Activated naive CD8-positive, alpha-beta T cell treated with anti-CD3 and anti-CD28 coated beads, Interleukin-2, amount 50 U/mL, for 24 hours (primary cell): ENCODE data around the gene MINDY4.

Experiments used
- ATAC-seq: fragments of 150-1000 bp; cut with Tn5 transposase; one replicate; pipeline ENCODE4 v1.10.0; 2021
- DNase-seq: peaks from one replicate; pipeline ENCODE4 v3.0.0; 2021
- H3K27ac Mint-ChIP-seq: one replicate; pipeline ENCODE4 v1.8.0; 2021; ENCODE audit warnings: mild to moderate bottlenecking, mixed read lengths
- H3K27me3 Mint-ChIP-seq: one replicate; pipeline ENCODE4 v1.8.0; 2021; ENCODE audit warnings: mixed read lengths
- H3K36me3 Mint-ChIP-seq: one replicate; pipeline ENCODE4 v1.8.0; 2021; ENCODE audit warnings: low read depth, mixed read lengths
- H3K4me1 Mint-ChIP-seq: one replicate; pipeline ENCODE4 v1.8.0; 2021; ENCODE audit warnings: mixed read lengths
- H3K4me3 Mint-ChIP-seq: one replicate; pipeline ENCODE4 v1.8.0; 2021; ENCODE audit warnings: mild to moderate bottlenecking, moderate library complexity, mixed read lengths
- H3K9me3 Mint-ChIP-seq: one replicate; pipeline ENCODE4 v1.8.0; 2021; ENCODE audit warnings: mixed read lengths

Gene MINDY4

DNA sequence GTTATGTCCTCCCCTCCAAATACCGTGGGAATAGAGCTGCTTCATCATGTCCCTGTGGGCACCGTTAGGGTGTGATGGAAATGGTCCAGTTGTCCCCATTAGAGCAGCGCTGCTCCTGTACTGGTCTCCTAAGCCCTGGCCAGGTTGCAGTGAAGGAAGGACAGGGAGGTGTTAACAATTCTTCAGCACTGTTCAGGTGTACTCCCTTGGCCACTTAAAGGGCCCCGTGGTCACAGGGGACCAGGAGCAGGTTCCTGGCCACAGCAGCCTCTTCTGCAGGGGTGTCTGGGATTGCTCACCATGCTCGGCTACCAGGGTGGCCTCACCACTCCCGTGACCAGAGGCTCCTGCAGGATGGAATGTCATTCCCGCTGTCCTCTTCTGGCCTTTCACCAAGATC lies 65.8 kb downstream of the MINDY4 start:
- Mint-ChIP-seq H3K4me3 (no peak overlapping the region), H3K9me3 (peaks cover 14% of the 10 kb centered on the region), H3K4me1 (no peaks in the 10 kb centered on the region), H3K27ac (no peak overlapping the region), H3K27me3 (no peaks in the 10 kb centered on the region), H3K36me3 (peaks cover 11% of the 10 kb centered on the region)
- ATAC-seq (no peak), DNase-seq (no peak)

DNA sequence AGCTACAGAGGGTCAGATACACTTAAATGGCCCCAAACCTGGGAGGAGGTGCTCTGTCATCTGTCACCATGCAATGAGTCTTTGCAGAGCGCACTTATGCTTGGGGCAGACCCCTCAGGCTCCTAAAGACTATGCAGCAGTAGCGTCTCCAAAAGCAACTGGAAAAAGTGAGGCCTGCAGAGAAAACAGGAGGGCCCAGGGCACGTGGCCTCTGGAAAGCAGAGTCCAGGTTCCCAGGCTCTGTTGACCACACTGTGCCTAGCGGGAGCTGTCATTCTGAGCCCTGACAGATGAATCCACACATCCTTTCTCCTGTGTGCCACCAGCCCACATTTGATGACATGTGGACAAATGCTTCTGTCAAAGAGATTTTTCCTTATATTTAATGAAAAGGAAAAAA lies 66.4 kb downstream of the MINDY4 start:
- Mint-ChIP-seq H3K4me1 (no peaks in the 10 kb centered on the region), H3K36me3 (peaks cover 11% of the 10 kb centered on the region), H3K4me3 (no peak overlapping the region), H3K27me3 (no peaks in the 10 kb centered on the region), H3K9me3 (peaks cover 11% of the 10 kb centered on the region), H3K27ac (no peak overlapping the region)
- no peak for DNase-seq
- no peak for ATAC-seq

DNA sequence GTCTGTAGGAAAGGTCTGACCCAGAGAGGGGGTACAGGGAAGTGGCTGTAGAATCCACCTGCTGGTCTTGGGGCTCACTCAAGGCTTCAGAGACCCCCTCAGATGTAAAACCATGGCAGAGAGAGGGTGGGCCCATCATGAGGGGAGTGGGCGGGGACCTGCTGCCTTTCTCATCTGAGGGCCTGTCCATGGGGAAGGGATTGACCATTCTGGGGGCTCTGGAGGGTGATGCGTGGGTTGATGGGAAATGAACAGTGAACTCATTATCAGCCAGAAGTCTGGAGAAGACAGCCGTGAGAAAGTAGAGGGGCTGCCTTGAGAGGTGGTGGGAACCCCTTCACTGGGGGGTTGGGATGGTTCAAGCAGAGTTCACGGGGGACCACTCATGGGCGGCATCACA lies 66.8 kb downstream of the MINDY4 start:
- Mint-ChIP-seq H3K4me1 (no peaks in the 10 kb centered on the region), H3K27me3 (no peaks in the 10 kb centered on the region), H3K27ac (no peak overlapping the region), H3K4me3 (no peak overlapping the region), H3K9me3 (peaks cover 7% of the 10 kb centered on the region), H3K36me3 (peaks cover 10% of the 10 kb centered on the region)
- ATAC-seq = no peak
- no peak for DNase-seq

DNA sequence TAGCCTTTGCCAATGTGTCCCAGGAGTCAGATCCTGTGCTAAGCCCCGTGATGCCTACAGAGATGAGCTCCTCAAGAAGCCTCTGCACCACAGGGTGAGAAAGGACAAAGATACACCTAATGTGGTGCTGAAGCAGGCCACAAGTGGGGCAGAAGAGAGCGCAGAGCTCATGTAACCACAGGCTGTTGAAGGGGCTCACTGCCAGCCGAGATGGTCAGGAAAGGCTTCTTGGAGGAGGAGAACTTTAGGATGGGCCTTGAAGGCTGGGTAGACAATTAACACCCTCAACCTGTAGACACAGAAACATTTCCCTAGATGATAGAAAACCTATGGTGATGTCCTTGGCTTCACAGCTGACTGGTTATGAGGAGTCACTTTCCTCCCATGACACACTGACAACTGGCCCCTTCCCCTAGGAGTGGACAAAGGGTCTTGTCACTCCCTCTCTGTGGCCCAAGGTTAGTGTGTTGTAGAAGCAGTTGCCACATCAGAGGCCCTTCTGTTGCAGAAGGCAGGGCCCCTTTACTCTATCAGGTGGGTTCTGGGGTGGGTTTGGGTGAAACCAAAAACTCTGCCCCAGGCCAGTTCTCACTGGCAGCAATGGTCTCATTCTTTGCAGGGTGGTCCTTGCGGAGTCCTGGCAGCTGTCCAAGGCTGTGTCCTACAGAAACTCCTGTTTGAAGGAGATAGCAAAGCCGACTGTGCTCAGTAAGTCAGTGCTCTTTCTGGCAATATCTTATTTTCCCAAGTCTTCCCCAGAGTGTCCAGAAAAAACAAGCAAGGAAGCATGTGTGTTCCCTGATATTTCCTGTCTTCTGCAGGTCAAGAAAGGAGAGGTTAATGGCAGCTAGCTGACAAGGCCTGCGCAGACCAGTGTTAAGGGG lies 69.2 kb downstream of the MINDY4 start:
- Mint-ChIP-seq H3K36me3 (no peaks in the 10 kb centered on the region), H3K27me3 (no peaks in the 10 kb centered on the region), H3K27ac (no peak overlapping the region), H3K4me3 (no peak overlapping the region), H3K9me3 (no peaks in the 10 kb centered on the region), H3K4me1 (no peaks in the 10 kb centered on the region)
- ATAC-seq (no peak), DNase-seq (no peak)

DNA sequence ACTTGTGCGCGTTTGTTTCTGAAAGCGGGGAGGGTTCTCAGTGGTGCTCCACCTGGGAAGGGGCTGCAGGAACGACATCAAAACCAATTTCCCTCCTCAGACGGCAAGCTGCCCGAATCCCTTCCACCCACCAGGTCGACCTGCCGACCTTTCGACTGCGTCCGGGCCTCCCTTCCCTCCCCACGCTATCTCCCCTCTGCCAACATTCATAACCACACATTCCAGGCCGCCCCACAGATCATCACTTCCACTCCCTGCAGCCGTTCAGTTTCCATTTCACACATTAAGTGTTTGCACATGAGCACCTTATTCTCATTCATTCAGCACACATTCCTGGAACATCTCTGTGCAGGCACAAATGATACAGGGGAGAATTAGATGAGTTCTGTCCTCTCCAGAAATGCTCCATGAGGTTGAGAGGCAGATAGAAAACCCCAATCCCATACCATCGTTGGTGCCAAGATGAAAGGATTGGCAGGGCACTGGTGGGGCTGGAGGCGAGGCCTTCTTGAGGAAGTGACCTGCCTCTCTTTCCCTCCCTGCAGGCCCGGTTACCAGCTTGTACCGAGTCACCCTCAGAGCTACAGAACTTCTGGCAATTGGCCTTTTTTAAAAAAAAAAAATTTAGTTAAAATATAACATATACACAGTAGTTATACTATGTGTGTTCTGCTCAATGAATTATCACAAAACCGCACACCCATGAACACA lies 70.0 kb downstream of the MINDY4 start:
- DNase-seq (no peak), ATAC-seq (no peak)
- H3K9me3 Mint-ChIP-seq = no peaks in the 10 kb centered on the region
- H3K36me3 Mint-ChIP-seq = no peaks in the 10 kb centered on the region
- no peak overlapping the region for H3K4me3 Mint-ChIP-seq
- H3K4me1 Mint-ChIP-seq = no peaks in the 10 kb centered on the region
- H3K27me3 Mint-ChIP-seq = no peaks in the 10 kb centered on the region
- H3K27ac Mint-ChIP-seq = no peak overlapping the region

DNA sequence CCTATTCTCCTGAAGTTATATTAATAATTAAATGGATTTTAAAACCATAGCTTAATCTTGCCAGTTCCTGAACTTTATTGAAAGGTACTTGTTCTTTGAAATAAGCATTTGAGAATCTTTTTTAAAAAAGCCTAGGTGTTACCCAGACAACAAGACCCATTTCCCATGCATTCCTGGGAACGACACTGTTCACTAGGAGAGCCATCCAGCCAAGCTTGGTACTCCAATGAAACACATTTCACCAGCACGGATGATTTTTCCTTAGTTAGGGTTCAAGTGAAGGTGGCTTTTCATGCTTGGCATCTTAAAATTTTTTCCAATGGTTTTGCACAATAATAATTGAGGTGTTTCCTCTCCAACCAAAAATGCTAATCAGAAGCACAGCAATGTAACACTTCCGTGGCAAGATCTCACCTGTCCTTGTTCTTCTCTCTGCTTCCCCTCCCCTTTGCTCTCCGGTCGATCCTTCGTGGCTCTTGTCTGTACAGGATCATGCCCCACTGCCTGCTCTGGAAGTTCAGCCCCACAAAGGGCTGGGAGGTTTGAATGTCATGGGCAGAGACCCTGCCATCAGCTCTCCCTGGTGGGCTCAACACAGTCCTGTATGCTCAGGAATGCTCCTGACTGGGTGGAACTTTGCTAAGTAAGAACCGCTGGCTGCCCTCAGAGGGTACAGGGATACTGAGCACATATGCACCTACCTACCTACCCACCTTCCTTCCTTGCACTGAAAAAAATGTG lies 70.8 kb downstream of the MINDY4 start:
- no peaks in the 10 kb centered on the region for H3K9me3 Mint-ChIP-seq
- no peak overlapping the region for H3K27ac Mint-ChIP-seq
- no peak for ATAC-seq
- no peak for DNase-seq
- no peaks in the 10 kb centered on the region for H3K36me3 Mint-ChIP-seq
- no peak overlapping the region for H3K4me3 Mint-ChIP-seq
- H3K4me1 Mint-ChIP-seq = no peaks in the 10 kb centered on the region
- H3K27me3 Mint-ChIP-seq = no peaks in the 10 kb centered on the region

DNA sequence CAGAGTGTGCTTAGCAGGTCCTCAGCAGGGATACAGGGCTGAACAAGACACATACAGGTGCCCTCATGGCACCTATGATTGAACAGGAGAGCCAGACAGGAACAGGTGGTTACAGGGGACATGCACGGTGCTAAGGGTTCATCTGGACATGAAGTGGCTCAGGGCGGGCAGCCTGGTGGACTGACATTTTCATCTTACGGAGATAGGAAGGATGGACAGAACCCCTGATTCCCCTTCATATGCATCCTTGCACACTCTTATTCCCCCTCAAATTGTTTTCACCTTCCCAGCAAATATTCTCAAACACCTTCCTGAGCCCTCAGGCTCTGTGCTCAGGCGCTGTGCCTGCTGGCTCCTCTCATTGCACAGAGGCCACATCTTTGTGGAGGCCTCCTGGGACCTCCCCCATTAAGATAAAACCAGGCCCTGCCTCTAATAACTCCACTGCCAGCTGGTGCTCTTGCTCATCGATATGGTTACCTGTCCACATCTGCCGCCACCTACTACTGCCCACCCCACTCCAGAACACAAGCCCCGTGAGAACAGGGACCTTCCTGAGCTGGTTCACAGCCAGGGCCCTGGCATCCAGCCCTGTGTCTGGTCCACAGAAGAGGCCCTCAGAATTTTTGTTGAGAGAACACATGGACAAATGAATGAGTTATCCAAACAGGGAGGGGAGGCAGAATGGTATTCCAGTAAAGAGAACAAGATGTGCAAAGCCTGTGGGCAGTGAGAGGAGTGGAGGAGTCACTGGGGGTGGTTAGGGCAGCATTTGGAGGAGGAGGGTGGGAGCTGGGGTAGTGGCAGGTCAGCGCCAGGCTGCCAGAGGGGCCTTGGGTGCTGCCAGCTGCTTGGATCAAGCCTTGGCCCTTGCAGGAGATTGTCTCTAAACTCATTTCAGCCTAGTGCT lies 71.6 kb downstream of the MINDY4 start:
- H3K4me3 Mint-ChIP-seq = no peak overlapping the region
- H3K27me3 Mint-ChIP-seq = no peaks in the 10 kb centered on the region
- no peaks in the 10 kb centered on the region for H3K9me3 Mint-ChIP-seq
- no peak for ATAC-seq
- no peak overlapping the region for H3K27ac Mint-ChIP-seq
- DNase-seq = no peak
- no peaks in the 10 kb centered on the region for H3K4me1 Mint-ChIP-seq
- no peaks in the 10 kb centered on the region for H3K36me3 Mint-ChIP-seq

DNA sequence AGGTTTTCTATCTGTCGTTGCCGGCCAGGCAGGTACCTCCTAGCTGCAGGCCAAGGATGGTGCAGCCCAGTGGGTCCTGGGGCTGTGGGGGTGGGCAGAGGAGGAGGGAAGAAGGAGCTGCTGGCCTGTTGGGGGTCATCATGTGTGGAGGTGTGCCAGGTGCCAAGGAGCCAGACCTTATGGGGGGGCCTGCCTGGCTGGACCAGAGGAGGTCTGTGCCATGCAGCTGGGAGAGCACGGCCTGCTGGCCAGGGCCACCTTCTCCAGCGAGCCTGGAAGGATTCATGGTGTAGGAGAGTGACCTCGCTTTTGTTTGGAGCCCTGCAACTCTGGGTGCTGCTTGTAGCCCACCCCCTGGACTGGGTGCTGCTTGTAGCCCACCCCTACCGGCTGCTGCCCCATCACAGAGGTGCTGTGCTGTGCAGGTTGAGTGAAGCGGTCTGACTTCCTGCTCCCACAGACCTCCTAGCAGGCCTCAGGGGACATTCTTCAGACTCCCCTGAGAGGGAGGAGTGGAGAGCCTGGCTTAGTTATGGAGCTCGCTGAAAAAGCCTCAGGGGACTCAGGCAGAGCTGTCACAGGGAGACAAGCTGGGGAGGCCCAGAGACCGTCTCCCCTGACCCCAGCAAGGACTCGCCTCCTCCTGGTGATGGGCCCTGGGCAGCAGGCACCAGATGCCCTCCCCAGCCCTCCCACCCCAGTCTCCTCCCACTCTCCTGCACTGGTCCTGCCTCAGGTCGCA lies 72.7 kb downstream of the MINDY4 start:
- Mint-ChIP-seq H3K27me3 (no peaks in the 10 kb centered on the region), H3K9me3 (no peaks in the 10 kb centered on the region), H3K36me3 (no peaks in the 10 kb centered on the region), H3K27ac (no peak overlapping the region), H3K4me3 (no peak overlapping the region), H3K4me1 (no peaks in the 10 kb centered on the region)
- DNase-seq (no peak), ATAC-seq (no peak)

DNA sequence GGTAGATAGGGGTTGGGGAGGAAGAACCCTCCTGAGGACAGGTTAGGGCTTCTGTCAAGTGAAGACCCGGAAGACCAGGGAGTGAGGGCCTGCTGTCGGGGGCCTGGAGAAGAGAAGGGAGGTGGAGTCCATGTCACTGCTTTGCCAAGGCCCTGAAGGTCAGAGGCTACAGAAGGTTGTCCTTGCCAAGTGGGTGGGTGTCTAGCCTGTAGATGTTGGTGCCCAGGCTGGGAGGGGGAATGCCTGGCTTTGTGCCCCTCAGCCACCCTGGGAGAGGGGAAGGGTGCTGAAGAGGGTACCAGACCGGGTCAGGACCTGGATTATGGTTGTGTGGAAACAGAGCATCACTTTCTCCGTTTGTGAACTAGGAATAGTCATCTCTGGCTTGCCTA lies 73.3 kb downstream of the MINDY4 start:
- no peak overlapping the region for H3K4me3 Mint-ChIP-seq
- no peaks in the 10 kb centered on the region for H3K27me3 Mint-ChIP-seq
- no peak overlapping the region for H3K27ac Mint-ChIP-seq
- no peaks in the 10 kb centered on the region for H3K9me3 Mint-ChIP-seq
- DNase-seq (no peak), ATAC-seq (no peak)
- no peaks in the 10 kb centered on the region for H3K4me1 Mint-ChIP-seq
- no peaks in the 10 kb centered on the region for H3K36me3 Mint-ChIP-seq

DNA sequence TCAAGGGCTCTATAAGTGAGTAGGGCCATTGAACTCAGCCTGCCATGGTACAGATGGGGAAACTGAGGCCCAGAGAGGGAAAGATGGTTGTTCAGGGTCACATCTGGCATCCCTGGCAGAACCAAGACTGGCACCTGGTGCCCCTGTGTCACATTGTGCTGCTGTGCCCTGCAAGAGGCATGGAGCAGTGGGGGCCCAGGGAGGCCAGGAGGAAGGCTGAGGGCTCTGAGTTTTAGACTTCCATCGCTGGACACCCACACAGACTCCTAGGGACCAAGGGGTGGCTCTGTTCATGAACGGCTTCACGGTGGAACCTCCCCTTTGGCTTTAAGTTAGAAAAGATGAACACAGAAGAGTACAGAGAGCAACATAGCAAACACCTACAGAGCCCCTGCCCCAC lies 73.7 kb downstream of the MINDY4 start:
- Mint-ChIP-seq H3K4me1 (no peaks in the 10 kb centered on the region), H3K27me3 (no peaks in the 10 kb centered on the region), H3K9me3 (no peaks in the 10 kb centered on the region), H3K4me3 (no peak overlapping the region), H3K27ac (no peak overlapping the region), H3K36me3 (no peaks in the 10 kb centered on the region)
- DNase-seq (no peak), ATAC-seq (no peak)

DNA sequence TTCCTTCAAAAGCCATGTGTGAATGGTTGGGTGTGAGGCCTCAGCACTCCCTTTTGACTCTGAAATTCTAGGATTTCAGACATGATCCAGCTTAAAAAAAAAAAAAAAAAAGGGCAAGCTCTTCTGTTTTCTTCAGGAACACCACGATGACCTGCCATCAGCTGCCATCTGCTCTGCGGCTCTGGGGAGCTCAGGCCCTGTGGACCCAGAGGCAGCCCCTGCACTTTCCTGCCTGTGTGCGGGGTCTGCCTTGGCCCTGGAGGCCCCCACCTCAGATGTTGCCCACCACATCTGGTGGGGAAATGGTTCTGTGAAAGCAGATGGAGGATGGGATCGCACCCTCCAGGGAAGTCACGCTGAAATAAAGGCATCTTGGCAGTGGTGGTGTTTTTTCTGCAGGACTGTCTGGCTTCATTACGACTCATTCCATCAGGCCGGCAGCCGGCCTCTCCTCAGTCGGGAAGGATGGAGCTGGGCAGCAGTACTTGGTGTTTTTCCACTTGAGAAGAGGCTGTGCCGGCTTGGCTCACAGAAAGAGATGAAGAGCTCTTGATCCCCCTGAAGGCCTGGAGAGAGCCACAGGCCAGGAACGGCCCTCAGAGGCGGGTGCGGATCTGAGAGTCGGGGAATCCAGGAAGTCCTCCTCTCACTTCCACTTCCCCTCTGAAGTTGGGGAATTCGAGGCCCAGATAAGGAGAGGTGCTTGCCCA lies 74.4 kb downstream of the MINDY4 start:
- H3K36me3 Mint-ChIP-seq = no peaks in the 10 kb centered on the region
- no peak overlapping the region for H3K4me3 Mint-ChIP-seq
- no peaks in the 10 kb centered on the region for H3K4me1 Mint-ChIP-seq
- DNase-seq (no peak), ATAC-seq (no peak)
- H3K27ac Mint-ChIP-seq = no peak overlapping the region
- no peaks in the 10 kb centered on the region for H3K9me3 Mint-ChIP-seq
- no peaks in the 10 kb centered on the region for H3K27me3 Mint-ChIP-seq

DNA sequence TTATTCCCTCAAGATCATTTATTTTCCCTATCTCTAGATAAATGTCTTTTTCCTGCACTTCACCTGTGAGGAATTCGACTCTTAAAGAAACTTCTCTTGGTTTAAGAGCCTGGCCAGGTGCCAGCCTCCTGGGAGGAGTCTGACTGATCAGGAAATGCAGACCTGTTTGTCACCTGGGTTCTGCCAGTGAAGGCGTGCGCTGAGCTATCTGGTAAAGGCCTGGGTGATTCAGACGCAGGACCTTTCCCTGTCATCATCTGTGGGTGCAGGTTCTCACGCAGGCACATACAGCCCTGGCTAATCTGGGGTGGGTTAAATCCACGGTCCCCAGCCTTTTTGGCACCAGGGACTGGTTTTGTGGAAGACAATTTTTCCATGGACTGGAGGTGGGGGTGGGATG lies 75.2 kb downstream of the MINDY4 start:
- H3K4me1 Mint-ChIP-seq = no peaks in the 10 kb centered on the region
- no peaks in the 10 kb centered on the region for H3K9me3 Mint-ChIP-seq
- DNase-seq (no peak), ATAC-seq (no peak)
- no peak overlapping the region for H3K4me3 Mint-ChIP-seq
- H3K27me3 Mint-ChIP-seq = no peaks in the 10 kb centered on the region
- H3K27ac Mint-ChIP-seq = no peak overlapping the region
- no peaks in the 10 kb centered on the region for H3K36me3 Mint-ChIP-seq

DNA sequence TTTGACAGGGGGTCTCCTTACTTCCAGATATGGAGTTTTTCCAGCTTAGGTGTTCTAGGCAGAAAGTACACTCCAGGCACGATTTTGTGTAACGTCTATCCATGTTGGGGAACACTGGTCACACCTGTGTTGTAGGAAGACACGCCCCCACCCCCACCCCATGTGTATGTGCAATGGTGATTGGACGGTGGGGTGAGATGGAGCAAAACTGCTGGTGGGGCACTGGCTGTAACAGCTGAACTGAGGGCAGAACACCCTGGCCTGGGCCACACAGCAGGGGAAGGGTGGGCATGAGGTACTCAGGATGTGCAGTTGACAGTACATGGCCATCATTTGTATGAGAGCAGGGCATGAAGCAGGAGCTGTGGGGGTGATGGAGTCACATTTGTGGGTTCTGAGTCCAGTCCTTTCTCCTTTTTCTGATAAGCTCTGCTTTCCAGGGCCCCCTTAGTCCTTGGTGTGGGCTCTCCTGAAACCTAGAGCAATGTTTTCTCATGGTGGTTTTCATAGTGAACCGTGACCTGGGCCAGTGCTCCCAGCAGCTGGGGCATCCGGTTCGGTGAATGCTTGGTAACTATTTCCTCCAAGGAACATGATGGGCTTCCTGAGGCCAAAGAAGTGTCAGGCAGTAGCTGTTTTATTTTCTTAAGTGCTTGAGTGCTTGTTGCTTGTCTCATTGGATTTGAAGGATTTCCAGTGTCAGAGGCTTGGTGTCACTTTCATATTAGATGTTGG lies 77.1 kb downstream of the MINDY4 start:
- ATAC-seq = no peak
- no peak for DNase-seq
- H3K4me1 Mint-ChIP-seq = no peaks in the 10 kb centered on the region
- no peaks in the 10 kb centered on the region for H3K9me3 Mint-ChIP-seq
- no peak overlapping the region for H3K27ac Mint-ChIP-seq
- no peaks in the 10 kb centered on the region for H3K27me3 Mint-ChIP-seq
- no peaks in the 10 kb centered on the region for H3K36me3 Mint-ChIP-seq
- no peak overlapping the region for H3K4me3 Mint-ChIP-seq
